Tibial nerve (tissue), 4 donors: ENCODE data around the gene SULF2. TPM values are rescaled to one million over a fixed set of nuclear protein-coding genes. Genes with fewer than 3 reads are reported as not detected.

Experiments used
- DNase-seq, 2 donors: peaks; one replicate each; pipeline ENCODE4 v3.0.0-alpha.2; 2019; ENCODE audit warnings: low spot score in 2 of 2
- H3K27ac ChIP-seq, 4 donors: fragments of 200-600 bp; sonication (generic) in 3 of 4; one replicate each; pipeline ENCODE4 v1.5.1; 2017 to 2019; ENCODE audit warnings: mild to moderate bottlenecking in 1 of 4
- H3K27me3 ChIP-seq, 2 donors: fragments of 200-600 bp; sonication (generic) in 1 of 2; one replicate each; pipeline versions ENCODE4 v1.5.1 to v1.6.0; 2017 to 2019
- H3K36me3 ChIP-seq, 3 donors: fragments of 200-600 bp; sonication (generic); one replicate each; pipeline ENCODE4 v1.5.1; 2018 to 2019
- H3K4me1 ChIP-seq, 4 donors: fragments of 200-600 bp; sonication (generic) in 3 of 4; one replicate each; pipeline ENCODE4 v1.5.1; 2017 to 2019
- H3K4me3 ChIP-seq, 4 donors: fragments of 200-600 bp; sonication (generic) in 3 of 4; one replicate each; pipeline ENCODE4 v1.5.1; 2017 to 2019; ENCODE audit warnings: mild to moderate bottlenecking in 1 of 4, moderate library complexity in 1 of 4
- H3K9me3 ChIP-seq, 4 donors: fragments of 200-600 bp; sonication (generic) in 3 of 4; one replicate each; pipeline ENCODE4 v1.5.1; 2017 to 2019
- EP300 ChIP-seq, 2 donors: sonication (generic); formaldehyde crosslinking; IDR thresholded peaks; one replicate each; pipeline ENCODE4 v1.6.1; 2017; ENCODE audit warnings: antibody characterized with exemption in 2 of 2, mild to moderate bottlenecking in 1 of 2
- POLR2A ChIP-seq, 2 donors: fragments of 450-650 bp; IDR thresholded peaks; one replicate each; pipeline ENCODE4 v1.6.1; 2017; ENCODE audit warnings: antibody characterized with exemption in 2 of 2, mild to moderate bottlenecking in 2 of 2, moderate library complexity in 2 of 2
- WGBS, 2 donors: methylation state at CpG; one replicate each; pipeline ENCODE4 v1.1.5; 2018; 5-methylcytosine and 5-hydroxymethylcytosine counted together
- total RNA-seq, 4 donors: library from RNA; depleted of rRNA; stranded (reverse); fragments of >200 nt; gene quantifications; one replicate each; pipeline ENCODE4 v1.1.0, GENCODE V29; 2016
- TF ChIP-seq, protein P1 (sequence below), 5 experiments: fragments of 200-600 bp in 3 of 5; fragments of 450-650 bp in 2 of 5; sonication (generic) in 3 of 5; IDR thresholded peaks; one replicate each; pipeline ENCODE4 v1.5.1; 2016 to 2019; ENCODE audit warnings: antibody characterized with exemption in 5 of 5, mild to moderate bottlenecking in 3 of 5, moderate library complexity in 2 of 5

SULF2 gene
- total RNA-seq, 4 donors from 2014 or later, result 40.9 to 75.3 (median 59.8) TPM

DNA sequence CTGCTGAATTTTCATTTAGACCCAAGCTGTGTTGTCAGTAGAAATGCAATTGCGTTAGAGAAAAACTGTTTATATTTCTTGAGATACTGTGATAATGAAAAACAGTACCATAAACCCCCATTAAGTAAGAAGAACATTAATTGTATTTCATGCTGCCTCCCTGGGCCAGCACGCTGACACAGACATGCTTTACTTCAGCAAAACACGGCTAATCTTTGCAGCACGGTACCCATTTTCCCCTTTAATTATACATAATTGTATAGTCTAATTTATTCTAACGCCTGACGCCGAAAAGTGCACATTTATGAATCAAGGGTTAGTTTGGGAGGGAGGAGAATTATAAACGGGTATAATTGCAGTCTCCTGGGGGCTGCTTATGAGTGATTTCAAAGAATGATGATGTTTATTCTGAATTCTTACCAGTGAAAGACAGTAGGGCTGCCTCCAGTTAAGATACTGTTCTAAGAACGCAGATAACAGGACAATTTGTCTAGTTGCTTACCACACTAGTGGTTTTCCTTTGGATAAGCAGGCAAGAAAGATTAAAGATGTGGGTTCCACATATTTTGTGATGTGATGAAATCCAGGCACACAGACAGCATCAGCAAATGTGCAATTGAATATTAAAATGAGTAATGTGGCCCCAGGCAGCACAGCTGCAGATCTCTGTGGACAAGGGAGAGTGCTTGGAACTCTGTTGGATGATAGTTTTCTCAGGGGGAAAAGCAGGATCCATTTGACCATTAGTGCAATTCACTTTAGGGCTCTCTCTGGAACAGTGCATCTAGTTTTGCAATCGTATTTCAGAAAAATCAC lies 4.7 kb upstream of the SULF2 start:
- H3K27ac ChIP-seq, result no peak overlapping the region
- peaks cover 0 to 48% (median 3%) of the 10 kb centered on the region in 4 donors for H3K4me1 ChIP-seq
- no peak for DNase-seq

DNA sequence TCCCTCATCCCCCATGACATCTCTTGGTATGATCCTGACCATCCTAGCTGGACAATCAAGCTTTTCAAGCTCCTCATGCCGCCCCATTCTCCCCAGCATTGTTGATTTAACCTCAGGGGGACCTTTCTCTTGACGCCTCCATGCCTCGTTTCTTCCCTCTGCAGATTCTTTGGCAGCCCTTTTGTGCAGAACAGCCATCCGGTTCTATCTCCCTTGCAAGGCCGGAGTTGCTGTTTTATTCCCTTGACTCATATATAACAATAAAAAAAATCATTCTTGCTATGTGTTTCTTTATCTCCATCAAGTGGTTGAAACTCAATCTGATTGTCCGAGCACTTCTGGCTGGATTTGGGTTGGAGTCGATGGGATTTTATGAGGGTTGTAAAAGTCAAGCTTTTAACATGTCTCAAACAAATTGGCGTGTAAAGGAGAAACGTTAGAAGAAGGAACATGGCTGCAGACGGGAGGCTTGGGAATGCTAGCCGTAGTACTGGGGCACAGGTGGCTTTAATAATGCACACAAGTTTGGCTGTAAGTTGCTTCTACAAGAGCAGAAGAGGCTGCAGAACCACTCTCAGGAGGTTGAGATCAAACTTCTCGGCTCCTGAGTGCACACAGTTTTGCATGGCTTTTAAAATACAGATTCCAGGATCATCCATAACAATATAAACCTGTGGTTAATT lies 3.9 kb upstream of the SULF2 start:
- H3K27ac ChIP-seq, result no peak overlapping the region
- no peaks in the 10 kb centered on the region for H3K9me3 ChIP-seq
- DNase-seq, result no peak
- H3K36me3 ChIP-seq, result no peaks in the 10 kb centered on the region
- WGBS, 2 donors, result 46 to 55% methylated on average over 12 of the region's 12 CpGs
- H3K4me3 ChIP-seq, result no peak overlapping the region
- H3K4me1 ChIP-seq, result peaks cover 0 to 56% (median 10%) of the 10 kb centered on the region in 4 donors
- TF ChIP-seq, protein P1, sequence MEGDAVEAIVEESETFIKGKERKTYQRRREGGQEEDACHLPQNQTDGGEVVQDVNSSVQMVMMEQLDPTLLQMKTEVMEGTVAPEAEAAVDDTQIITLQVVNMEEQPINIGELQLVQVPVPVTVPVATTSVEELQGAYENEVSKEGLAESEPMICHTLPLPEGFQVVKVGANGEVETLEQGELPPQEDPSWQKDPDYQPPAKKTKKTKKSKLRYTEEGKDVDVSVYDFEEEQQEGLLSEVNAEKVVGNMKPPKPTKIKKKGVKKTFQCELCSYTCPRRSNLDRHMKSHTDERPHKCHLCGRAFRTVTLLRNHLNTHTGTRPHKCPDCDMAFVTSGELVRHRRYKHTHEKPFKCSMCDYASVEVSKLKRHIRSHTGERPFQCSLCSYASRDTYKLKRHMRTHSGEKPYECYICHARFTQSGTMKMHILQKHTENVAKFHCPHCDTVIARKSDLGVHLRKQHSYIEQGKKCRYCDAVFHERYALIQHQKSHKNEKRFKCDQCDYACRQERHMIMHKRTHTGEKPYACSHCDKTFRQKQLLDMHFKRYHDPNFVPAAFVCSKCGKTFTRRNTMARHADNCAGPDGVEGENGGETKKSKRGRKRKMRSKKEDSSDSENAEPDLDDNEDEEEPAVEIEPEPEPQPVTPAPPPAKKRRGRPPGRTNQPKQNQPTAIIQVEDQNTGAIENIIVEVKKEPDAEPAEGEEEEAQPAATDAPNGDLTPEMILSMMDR (IDR thresholded peaks at IDR 0.05), result no peak
- TF ChIP-seq EP300 (IDR thresholded peaks at IDR 0.05) (no peak), POLR2A (IDR thresholded peaks at IDR 0.05) (no peak)
- peaks cover 0 to 7% of the 10 kb centered on the region in 2 donors for H3K27me3 ChIP-seq

More for the DNA sequence above, 4.7 kb upstream of the SULF2 start:
- H3K27me3 ChIP-seq, result no peaks in the 10 kb centered on the region
- WGBS, 2 donors, result 73 to 77% methylated on average over 10 of the region's 10 CpGs
- H3K9me3 ChIP-seq, result no peaks in the 10 kb centered on the region
- TF ChIP-seq EP300 (IDR thresholded peaks at IDR 0.05), result peak in 1 of 2 donors; percentile 37
- TF ChIP-seq, protein P1 (IDR thresholded peaks at IDR 0.05), result no peak
- no peak overlapping the region for H3K4me3 ChIP-seq
- no peaks in the 10 kb centered on the region for H3K36me3 ChIP-seq

DNA sequence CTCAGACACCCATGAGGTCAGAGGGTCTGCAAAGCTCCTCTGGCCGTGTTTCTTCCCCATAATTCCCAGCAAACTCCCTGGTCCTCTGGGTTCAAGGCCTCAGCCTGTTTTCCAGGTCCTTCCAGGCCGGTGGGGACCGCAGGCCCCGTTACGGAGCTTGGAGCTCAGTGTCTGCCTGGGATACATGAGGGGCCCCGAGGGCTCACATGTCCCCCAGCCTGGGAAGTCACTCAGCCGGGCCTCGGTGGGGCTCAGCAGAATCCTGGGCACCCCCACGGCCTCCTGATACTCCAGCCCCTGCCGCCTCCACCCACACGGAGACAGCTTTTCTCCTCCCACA lies 3.4 kb upstream of the SULF2 start:
- H3K4me1 ChIP-seq, result peaks cover 0 to 61% (median 14%) of the 10 kb centered on the region in 4 donors
- no peak overlapping the region for H3K4me3 ChIP-seq

DNA sequence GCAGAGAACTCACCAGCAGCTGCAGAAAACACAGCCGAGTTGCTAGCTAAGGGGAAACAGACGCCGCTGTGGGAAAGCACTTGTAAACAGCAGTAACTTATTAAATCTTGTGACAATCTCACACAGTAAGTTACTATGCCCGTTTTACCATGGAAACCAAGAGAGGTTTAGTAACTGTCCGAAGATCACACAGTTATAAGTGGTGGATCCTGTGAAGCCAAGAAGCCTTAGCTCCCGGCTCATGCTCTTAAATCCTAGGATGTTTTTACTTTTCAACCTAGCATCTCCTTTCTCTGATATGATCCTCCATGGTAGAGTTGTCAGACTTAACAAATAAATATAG lies 1.5 kb upstream of the SULF2 start:
- Histone ChIP-seq H3K27ac (peak overlapping the region in 3 of 4 donors; percentile 21 to 87 (median 66)), H3K27me3 (peaks cover 0 to 29% of the 10 kb centered on the region in 2 donors), H3K4me3 (peak overlapping the region in 2 of 4 donors; percentile 43 to 68), H3K36me3 (no peaks in the 10 kb centered on the region), H3K4me1 (peaks cover 0 to 51% (median 14%) of the 10 kb centered on the region in 4 donors), H3K9me3 (no peaks in the 10 kb centered on the region)
- WGBS, 2 donors, result 17 to 27% methylated on average over 6 of the region's 6 CpGs
- TF ChIP-seq, protein P1 (IDR thresholded peaks at IDR 0.05), result no peak
- DNase-seq, result no peak

More for the DNA sequence above, 3.4 kb upstream of the SULF2 start:
- 49 to 64% methylated on average over 11 of the region's 11 CpGs for WGBS, 2 donors
- Histone ChIP-seq H3K9me3 (no peaks in the 10 kb centered on the region), H3K36me3 (no peaks in the 10 kb centered on the region), H3K27me3 (peaks cover 0 to 12% of the 10 kb centered on the region in 2 donors), H3K27ac (no peak overlapping the region)
- TF ChIP-seq EP300 (IDR thresholded peaks at IDR 0.05), result no peak
- TF ChIP-seq, protein P1 (IDR thresholded peaks at IDR 0.05), result no peak
- no peak for TF ChIP-seq POLR2A (IDR thresholded peaks at IDR 0.05)
- no peak for DNase-seq
